SIG-M5 treated with dmso at 0.1 percent for 504 hours (cell line): ENCODE measurements around the gene NFATC4.
"Not testable (repeated sequence)": the region's sequence is repeated elsewhere in the genome, so short reads cannot be mapped to it uniquely, and the experiment has no call there.

Source experiments
- DNase-seq: peaks from one replicate; lab custom pipeline; 2025; ENCODE audit not compliant: unreplicated experiment; lab: John Stamatoyannopoulos, UW

Gene NFATC4

GRCh38 chr14:24367514-24368211, at the start of gene NFATC4:
TSS of gene NFATC4 (plus strand) at chr14:24368184. CDS start at chr14:24368341, 157 bp downstream.
- DNase-seq = no peak

DNA sequence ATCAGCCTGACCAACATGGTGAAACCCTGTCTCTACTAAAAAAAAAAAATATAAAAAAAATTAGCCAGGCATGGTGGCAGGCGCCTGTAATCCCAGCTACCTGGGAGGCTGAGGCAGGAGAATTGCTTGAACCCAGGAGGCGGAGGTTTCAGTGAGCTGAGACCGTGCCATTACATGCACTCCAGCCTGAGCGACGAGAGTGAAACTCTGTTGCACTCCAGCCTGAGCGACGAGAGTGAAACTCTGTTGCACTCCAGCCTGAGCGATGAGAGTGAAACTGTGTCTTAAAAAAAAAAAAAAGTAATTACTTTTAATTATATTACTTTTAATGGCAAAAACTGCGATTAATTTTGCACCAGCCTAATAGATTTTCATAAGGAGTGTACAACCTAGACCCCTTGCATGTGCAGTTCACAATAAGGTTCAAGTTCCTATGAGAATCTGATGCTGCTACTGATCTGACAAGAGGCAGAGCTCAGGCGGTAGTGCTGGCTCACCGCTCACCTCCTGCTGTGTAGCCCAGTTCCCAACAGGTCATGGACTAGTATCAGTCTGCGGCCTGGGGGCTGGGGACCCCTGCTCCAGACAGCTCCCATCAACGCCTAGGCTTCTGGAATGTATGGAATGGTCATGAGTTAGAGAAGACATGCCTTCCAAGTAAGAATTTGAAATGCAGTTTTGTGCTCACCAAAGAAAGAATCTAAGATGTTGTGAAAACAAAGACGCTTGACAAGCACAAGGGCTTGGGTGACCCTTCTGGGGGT, 46.6 kb upstream of the NFATC4 start:
- DNase-seq = no peak

DNA sequence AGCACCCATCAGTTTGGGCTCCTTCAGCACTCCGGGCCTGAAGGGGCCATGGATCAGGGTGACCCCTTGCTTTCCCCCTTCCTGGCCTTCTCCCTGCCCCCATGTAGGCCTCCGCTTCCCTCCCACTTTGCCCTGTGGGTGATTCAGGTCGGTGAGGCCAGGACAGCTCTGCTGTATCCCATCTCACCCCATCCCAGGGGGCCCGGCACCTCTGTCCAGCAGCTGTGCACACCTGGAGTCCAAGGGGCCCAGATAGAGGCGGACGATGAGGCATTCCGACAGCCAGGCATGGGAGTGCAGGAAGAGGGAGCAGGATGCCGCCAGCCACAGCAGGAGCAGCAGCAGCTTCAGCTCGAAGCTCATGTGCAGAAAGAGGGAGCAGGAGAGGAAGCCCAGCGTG, 45.3 kb upstream of the NFATC4 start:
- no peak for DNase-seq

DNA sequence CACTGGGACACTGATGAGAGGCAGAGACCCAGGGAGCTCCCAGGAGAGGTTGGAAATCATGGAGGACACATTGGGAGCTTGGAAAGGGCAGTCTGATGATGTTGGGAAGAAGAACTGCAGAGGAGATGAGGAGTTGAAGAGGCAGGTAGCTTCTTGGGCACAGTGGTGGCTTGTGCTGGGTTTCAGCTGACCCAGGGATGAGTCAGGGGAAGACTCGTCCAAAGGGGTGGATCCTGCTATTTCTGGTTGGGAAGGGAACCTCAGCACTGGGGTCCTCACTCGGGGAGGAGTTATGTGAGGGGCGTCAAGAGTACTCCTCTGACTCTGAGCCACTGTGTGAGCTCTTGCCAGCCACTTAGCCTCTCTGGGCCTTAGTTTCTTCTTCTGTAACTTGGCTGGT, 44.6 kb upstream of the NFATC4 start:
- DNase-seq = no peak

DNA sequence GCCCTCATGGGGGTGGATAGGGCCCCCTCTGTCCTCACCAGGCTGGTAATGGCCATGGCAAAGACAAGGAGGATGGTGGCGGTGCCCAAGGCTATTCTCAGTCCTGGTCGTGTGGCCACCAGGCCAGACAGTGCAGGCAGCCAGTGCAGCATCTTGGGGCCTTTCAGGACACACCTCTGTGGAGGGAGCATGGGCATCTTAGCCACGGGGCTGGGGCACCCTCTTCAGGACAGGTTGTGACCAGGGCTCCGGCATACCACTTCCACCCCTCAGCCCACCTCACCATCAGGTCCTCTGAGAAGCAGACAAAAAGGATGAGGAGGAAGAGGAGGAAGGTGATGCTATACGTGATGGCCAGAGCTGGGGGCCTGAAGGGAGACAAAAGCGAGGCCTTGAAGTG, 44.0 kb upstream of the NFATC4 start:
- DNase-seq = no peak

GRCh38 chr14:24325041-24325530, 42.9 kb upstream of the NFATC4 start:
- DNase-seq = no peak

DNA sequence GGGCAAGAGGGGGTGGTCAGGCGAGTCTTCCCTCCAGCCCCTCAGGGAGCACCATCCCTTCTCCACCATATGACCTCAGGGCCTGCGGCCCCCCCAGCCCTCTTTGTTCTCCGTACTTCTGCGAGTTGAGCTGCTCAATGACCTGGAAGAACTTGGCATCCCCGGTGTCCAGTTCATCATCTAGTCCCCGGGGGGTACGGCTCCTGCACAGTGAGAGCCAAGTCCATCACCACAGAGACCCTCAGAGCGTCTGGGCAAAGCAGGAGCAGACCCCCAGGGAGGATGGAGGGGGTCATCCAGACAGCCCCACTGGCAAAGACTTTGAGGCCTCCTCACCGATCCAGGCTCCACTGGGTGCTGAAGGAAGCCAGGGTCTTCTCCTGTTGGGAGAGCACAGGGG, 42.0 kb upstream of the NFATC4 start:
- DNase-seq = no peak

DNA sequence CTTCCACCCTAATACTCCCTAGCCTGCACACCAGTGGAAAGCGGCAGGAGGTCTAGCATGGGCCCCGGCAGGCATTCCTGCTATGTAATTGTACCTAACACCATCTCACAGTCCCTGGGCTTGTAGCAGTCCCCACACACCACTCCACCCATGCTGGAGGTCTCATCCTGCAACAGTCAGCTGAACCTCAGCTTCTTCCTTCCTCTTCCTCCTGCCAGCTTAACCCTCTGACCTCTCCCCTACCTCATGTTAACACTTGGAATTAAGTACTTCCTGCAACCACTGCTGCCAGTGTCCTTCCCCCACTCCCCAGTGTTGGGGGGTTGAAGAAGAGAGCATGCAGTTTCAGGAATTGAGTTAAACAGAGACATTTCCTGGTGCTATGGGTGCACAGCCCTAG, 40.7 kb upstream of the NFATC4 start:
- DNase-seq = no peak

DNA sequence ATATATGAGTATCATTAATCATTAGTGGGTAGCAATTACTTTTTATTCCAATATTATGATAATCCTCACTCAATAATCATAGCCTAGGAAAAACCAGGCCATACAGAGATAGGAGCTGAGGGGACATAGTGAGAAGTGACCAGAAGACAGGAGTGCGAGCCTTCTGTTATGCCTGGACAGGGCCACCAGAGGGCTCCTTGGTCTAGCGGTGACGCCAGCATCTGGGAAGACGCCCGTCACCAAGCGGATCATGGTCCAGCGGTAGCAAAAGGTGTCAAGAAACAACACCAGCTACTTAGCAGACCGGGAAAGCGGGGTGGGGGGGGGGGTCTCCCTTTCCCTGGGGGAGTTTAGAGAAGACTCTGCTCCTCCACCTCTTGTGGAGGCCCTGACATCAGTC, 40.1 kb upstream of the NFATC4 start:
- DNase-seq = not testable (repeated sequence)

GRCh38 chr14:24329073-24329663, 38.8 kb upstream of the NFATC4 start:
- DNase-seq = no peak

- DNase-seq = no peak
Measured at GRCh38 chr14:24329736-24330135, 38.2 kb upstream of the NFATC4 start.

DNA sequence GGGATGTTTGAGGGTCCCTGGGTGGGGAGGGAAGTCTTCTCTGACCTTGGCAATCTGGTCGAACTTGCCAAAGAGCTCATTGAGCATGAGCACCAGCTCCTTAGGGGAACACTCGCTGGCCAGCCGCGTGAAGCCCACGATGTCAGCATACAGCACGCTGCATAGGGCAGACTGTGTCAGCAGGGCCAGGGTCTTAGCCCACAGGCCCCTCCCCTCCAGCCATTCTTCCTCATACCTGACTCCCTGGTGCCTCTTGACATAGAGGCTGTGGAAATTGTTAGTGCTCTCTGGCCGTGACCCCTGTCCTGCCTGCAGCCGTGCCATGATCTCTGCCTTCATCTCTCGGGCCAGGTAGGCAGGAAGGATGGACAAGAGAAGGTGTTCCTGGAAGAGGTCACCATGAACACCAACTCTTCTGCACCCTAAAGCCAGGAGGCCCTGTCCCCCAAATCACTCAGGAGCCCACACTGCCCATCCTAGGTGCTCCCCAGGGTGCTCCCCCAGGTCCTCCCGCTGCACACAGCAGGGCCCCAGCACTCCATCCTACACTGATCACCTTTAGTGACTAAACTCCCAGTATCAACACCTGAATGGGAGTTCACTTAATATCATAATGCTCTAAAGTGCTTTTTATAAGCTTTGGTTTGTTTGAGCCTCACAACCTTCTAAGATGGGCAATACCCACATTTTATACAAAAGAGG, 36.9 kb upstream of the NFATC4 start:
- no peak for DNase-seq

DNA sequence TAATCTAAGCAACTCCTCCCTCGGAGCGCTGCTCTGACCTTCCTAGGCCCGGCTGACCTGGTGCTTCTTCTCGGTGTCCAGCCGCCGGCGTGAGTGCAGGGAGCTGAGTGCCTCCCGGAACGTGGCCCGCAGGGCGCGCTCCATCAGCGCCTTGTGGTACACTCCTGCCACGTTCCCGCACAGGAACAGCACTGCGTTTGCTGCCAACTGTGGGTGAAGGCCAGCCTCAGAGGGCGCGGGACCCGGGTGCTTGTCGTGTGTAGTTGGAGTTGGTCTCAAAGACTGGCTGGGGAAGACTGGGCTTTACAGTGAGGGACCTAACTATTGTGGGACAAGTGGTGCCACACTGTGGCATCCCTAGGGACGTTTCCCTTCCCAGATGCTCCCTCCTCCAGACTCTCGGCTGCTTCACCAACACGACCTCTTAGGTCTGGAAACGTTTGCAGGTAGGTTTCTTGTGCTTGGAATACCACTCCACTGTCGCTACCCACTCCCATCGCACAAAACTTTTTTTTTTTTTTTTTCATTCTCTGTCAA, 36.2 kb upstream of the NFATC4 start:
- no peak for DNase-seq

DNA sequence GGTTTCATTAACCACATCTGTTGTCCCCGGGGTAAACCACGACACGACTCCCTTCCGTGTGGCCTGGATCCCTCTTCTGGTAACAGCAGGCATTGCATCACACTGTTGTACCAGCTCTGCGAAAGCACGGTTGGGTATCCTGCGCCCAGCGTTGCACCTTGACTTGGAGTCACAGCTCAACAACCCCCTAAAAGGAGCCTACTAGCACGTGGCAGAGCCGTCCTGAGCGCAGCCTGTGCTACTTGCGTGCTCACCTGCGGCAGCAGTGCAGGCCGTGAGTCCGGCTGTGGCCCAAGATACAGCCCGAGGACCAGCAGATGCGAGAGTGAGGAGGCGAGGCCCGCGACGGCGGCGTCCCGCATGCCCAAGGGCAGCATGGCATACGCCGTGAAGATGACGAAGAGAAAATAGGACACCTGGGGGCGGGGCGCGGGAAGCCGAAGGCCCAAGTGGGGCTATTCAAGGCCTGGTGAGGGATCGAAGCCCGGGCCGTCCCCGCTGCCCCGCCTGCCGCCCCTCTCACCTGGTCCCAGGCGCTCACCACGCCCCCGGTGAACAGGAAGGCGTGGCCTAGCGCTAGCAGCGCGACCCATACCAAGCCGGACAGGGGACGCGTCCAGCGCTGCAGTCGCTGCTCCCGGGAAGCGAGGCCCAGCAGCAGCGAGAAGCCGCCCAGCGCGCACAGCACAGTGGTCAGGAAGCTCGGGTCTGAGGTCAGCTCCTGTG, 35.6 kb upstream of the NFATC4 start:
- peak; percentile 73 for DNase-seq

DNA sequence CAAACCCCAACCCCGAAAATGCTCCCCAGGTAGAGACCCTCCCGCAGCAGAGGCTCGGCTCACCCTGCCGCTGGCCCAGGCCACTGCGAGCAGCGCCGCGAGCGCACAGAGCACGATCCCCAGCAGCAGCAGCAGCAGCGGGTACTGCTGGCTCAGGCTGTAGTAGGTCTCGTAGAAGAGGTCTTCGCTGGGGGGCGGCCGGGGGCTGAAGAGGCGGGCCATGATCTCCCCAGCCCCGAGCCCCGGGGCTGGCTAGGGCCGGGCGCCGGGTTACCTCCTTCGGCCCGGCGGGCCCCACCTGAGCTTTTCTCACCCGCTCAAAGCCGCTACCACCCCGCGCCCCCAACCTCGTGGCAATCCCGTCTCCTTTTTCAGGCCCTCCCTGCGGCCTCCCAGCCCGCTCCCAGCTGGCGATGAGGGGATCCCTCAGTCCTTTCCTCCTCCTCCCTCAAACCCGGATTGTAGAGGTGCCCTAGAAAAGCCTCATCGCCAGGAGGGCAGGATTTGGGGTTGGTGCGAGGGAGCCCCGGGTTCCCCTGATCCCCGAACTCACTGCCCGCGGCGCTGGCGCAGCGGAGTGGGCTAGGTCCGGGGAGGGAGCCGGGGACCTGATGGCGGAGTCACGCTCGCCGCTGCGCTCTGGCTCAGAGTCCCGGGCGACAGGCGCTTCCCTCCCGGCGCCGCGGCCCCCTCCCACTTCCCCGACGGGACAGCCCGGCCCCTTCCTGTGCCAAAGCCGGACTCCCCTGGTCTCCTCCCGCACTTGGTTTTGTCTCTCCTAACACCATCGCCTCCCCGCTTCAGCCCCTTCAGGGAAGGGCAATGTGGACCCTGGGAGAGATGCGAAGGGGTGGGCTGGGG, 33.3 kb upstream of the NFATC4 start, which contains the start of gene ADCY4:
Gene ADCY4, minus strand, starts transcription at position 641 of the 861 bp plus-strand sequence. Its CDS starts 419 bp downstream, at position 222.
- no peak for DNase-seq

- DNase-seq = no peak
Measured at GRCh38 chr14:24335461-24336171, 32.4 kb upstream of the NFATC4 start.

- DNase-seq = no peak
Measured at GRCh38 chr14:24337144-24337823, 30.7 kb upstream of the NFATC4 start.

DNA sequence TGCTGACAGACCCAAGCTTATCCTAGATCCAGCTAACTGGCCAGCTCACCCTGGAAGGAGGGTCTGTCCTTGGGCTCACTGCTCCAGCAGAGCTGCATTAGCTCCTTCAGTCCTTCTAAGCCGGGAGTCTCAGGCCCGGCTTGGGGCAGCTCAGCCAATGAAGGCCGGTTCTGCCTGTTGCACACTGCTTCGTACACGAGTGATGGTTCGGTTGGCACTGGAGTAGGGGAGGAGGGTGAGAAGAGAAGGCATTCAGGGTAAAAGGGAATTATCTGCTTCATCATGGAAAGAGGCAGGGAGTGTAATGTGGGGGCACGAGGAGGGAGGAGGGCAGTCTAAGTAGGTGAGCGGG, 30.2 kb upstream of the NFATC4 start:
- DNase-seq = no peak
